Right ventricle myocardium inferior (tissue), 1 donor: ENCODE data around the gene NBEA. TPM values are rescaled to one million over a fixed set of nuclear protein-coding genes. Genes with fewer than 3 reads are reported as not detected.

ENCODE experiments used
- ATAC-seq: fragments of 200-7000 bp; cut with Tn5 transposase; one replicate; pipeline ENCODE4 v1.9.1; 2020; ENCODE audit warnings: mild to moderate bottlenecking, moderate library complexity
- DNase-seq: peaks from one replicate; pipeline ENCODE4 v3.0.0; 2021; ENCODE audit errors: missing footprints
- intact Hi-C: fragments of 100-400 bp; cut with DNase I; formaldehyde crosslinking; loops from one replicate; pipeline ENCODE4 v1.11.0; 2022
- total RNA-seq: library from RNA; stranded (reverse); fragmentation: NEBNext Ultra II Directional; extraction: Animal tissue kit (Norgen Biotek cat#: 25700); gene quantifications from one replicate; pipeline ENCODE4 v1.2.1, GENCODE V29; 2021
- donor health status: DM: no; HTN: yes; CAD: no; lungs with severe emphysema.

Gene NBEA
- total RNA-seq, 1 donor from 2014 or later: 17.2 TPM

DNA sequence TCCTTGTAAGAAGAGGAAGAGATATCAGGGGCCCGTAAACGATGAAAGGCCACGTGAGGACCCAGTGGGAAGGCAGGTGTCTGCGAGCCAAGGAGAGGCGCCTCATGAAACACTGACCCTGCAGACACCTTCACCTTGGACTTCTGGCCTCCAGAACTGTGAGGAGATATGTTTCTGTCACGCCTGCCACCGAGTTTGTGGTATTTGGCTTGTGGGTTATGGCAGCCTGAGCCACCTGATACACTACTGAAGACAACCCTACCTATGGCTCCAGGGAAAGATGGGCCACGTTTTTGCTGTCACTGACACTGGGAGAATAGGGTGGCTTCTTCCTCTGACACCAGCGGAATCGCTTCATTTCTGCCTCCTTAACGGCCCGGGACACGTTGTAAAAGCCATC lies 752.0 kb downstream of the NBEA start:
- intact Hi-C loops: no loop called here
- DNase-seq (no peak), ATAC-seq (no peak)

- DNase-seq: no peak
- ATAC-seq: no peak
- intact Hi-C loops: no loop called here
These were observed 752.7 kb downstream of the NBEA start for GRCh38 chr13:35694549-35695447.

- no peak for ATAC-seq
- intact Hi-C loops: no loop called here
- DNase-seq: no peak
These were observed 753.3 kb downstream of the NBEA start for GRCh38 chr13:35695448-35695770.

GRCh38 chr13:35697186-35697730 lies 755.2 kb downstream of the NBEA start:
- ATAC-seq (no peak), DNase-seq (no peak)
- intact Hi-C loops: no loop called here

GRCh38 chr13:35698911-35699576 lies 757.0 kb downstream of the NBEA start:
- intact Hi-C loops: no loop called here
- DNase-seq (no peak), ATAC-seq (peak; percentile 63)

DNA sequence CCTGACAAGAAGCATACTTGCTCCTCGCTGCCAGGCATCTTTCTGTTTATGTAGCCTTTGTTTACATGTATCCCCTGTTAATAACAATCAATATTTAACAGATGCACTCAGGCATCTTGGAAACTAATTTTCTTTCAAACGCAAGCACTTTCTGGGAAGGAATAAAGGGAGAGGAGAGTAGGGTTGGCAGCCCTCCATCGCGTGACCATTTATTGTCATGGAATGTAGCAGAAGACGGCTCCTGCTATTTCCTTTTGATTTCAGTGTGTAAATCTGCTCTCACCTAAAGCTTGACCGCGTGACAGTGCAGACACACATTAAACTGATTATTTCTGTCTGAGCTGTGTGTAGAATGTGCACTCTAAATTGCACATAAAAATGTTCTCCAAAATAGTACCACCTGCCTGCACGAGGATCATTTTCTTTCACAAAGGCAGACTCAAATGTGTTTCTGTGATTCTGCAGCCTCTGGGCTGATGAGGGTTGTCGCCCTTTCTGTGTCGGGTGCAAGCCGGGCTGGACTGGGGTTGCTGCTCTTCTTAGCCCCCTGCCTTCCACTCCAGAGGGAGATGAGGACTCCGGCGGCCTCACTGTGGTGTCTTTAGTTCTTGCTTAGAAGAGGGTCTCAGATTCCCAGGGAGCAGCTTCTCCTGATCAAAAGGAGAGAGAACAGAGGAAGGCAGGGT lies 757.9 kb downstream of the NBEA start:
- intact Hi-C loops: no loop called here
- DNase-seq (no peak), ATAC-seq (no peak)

GRCh38 chr13:35700671-35701070 lies 758.6 kb downstream of the NBEA start:
- no peak for ATAC-seq
- intact Hi-C loops: no loop called here
- DNase-seq: no peak

GRCh38 chr13:35702316-35702715 lies 760.2 kb downstream of the NBEA start:
- intact Hi-C loops: no loop called here
- DNase-seq: no peak

DNA sequence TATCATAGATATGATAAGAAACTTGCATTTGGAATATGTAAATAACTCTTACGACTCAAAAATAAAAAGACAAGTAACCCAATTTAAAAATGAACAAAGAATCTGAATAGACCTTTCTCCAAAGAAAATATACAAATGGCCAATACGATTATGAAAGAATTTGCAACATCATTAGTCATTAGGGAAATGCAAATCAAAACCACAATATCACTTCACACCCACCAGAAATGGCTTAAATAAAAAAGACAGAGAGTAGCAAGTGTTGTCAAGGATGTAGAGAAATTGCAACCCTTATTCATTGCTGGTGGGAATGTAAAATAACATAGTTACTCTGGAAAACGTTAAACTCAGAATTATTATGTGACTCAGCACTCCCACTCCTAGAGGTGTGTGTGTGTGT lies 761.0 kb downstream of the NBEA start:
- intact Hi-C loops: no loop called here
- no peak for DNase-seq
- no peak for ATAC-seq

More at GRCh38 chr13:35702316-35702715, 760.2 kb downstream of the NBEA start:
- peak; percentile 35 for ATAC-seq

DNA sequence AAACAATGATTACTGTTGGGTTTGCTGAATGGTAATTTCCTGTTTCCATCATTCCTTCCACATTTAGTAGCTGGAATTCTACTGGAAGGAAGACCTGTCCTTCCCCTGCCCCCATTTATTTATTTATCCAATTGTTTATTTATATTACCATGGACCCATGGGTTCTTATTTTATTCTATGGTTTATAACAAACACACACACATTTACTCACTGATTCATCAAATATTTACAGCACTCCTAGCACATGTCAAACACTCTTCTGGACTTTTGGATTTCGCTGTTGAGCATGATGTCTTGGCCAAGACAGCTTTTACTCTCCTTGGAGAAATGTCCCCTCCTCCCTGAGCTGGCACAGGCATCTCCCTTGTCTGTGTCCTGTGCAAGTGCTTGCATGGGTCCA lies 762.3 kb downstream of the NBEA start:
- no peak for DNase-seq
- intact Hi-C loops: no loop called here
- no peak for ATAC-seq

DNA sequence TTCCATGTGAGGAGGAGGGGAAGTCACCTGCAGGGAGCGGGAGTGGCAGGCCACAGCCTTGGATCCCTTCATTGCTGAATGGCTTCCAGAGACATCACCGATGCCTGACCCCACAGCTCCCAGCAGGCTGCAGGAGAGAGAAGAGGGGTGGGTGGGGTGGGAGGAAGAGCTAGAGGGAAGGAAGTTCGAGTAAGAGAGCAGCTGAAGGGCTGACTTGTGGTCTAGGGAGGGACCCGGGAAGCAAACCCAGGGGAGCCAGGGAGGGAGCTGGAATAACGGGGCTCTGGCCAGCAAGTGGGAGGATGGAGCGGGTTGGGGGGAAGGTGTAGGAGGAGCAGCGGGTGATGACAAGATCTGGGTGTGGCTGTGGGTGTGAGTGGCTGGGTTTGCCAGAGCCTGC lies 764.2 kb downstream of the NBEA start:
- no peak for DNase-seq
- intact Hi-C loops: no loop called here
- ATAC-seq: peak; percentile 20

DNA sequence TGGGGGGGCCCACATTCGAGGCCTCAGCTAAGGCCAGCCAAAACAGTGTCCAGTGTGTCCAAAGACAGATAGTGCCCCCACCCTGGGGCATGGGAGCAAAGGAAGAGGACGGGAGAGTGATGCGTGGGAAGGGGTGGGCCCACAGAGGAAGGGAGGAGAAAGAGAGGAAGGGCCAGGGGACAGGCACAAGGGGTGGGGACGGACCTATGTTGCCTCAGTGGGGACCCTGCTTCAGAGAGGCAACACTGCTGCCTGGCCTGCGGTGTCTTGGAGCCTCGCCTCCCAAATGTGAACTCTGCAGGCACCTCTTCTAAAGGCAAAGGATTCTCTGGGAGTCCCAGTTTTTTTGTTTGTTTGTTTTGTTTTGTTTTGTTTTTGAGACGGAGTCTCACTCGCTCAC lies 764.7 kb downstream of the NBEA start:
- intact Hi-C loops: no loop called here
- ATAC-seq (no peak), DNase-seq (no peak)

DNA sequence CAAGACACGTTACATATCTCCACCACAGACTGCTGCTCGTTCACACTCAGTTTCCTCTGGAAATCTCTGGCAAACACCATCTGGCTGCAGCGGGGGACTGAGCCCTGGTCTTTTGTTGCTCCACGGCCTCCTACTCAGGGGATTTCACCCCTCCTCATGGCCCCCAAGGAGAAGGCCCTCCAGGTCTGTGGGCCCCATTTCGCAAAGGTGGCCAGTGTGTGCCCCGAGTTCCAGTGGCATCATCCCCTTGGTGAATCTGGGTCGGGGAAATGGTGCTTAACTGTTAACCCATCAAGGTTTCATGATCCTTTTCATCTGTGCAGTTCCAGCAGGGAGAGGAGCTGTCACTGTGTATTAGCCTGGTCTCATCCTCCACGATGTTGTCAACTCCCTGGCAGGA lies 769.8 kb downstream of the NBEA start:
- DNase-seq: no peak
- ATAC-seq: no peak
- intact Hi-C loops: loop anchor here (10.0 kb wide), 2 partner anchors 497 to 537 kb away; no protein-coding TSS in a partner anchor

DNA sequence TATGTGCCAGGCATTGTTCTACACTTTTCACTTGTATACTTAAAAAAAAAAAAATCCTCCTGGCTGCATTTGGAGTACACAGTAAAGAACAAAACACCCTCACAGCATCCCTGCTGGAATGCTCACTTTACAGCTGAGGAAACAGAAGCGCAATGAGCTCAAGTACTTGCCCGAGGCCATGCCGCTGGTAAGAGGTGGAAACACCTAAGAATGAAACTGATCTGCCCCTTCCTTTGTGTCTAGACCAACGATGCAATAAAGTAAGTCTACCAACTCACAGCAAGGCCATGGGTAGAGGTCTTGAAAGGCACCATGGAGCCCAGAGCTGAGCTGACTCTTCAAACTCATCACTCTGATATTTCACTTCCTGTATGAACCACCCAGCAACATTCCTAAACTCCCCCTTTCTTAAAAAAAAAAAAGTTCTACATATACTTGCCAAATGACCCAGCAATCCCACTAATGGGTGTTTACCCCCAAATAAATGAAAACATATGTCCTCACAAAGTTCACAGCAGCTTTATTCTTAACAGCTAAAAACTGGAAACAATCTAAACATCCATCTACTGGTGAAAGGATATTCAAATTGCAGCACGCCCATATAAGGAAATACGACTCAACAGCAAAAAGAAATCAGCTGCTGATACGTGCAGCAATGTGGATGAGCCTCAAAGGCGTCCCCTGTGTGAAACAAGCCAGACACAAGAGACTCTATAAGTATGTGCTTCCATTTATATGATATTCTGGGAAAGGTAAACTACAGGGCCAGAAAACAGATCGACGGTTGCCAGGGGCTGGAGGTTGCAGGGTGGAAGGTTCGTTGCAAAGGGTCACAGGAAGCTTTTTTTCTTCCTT lies 771.1 kb downstream of the NBEA start:
- no peak for DNase-seq
- intact Hi-C loops: loop anchor here (10.0 kb wide), 2 partner anchors 498 to 538 kb away; no protein-coding TSS in a partner anchor
- no peak for ATAC-seq

DNA sequence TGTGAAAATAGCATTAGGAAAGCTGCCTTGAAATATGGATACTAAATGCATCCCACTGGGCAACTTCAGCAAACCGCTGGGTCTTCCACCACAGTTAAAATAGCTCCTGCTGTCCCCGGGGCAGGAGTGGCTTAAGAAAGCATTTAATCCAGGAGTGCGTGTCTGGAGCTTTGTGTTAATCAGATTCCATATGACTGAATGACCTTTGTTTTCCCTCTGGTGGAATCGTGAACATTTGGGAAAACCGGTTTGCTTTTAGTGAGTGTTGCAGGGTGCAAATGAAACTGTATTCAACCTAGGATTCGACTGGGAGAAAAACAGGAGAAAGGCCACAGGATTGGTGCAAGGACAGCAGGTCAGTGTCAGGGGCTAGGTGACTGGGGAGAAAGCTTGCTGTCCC lies 772.1 kb downstream of the NBEA start:
- no peak for ATAC-seq
- intact Hi-C loops: loop anchor here (10.0 kb wide), 2 partner anchors 499 to 539 kb away; no protein-coding TSS in a partner anchor
- no peak for DNase-seq

GRCh38 chr13:35714588-35715377 lies 772.7 kb downstream of the NBEA start:
- intact Hi-C loops: loop anchor here (10.0 kb wide), 2 partner anchors 500 to 540 kb away; no protein-coding TSS in a partner anchor
- DNase-seq: peak; percentile 78
- ATAC-seq: peak; percentile 83

- intact Hi-C loops: loop anchor here (10.0 kb wide), 2 partner anchors 501 to 541 kb away; no protein-coding TSS in a partner anchor
- ATAC-seq: peak; percentile 82
- DNase-seq: no peak
These were observed 774.1 kb downstream of the NBEA start for GRCh38 chr13:35716186-35716585.
